K562 (cell line): Measurements from ENCODE around the gene CUTA. TPM values are rescaled to one million over a fixed set of nuclear protein-coding genes. Genes with fewer than 3 reads are reported as not detected.

Source experiments
- BRD4 ChIP-seq: fragments of 200-600 bp; sonication (generic); IDR thresholded peaks from 2 replicates; pipeline ENCODE4 v1.6.1; 2017; ENCODE audit warnings: inconsistent platforms
- CREB3L1 ChIP-seq: fragments of 450-650 bp; IDR thresholded peaks from 2 replicates; pipeline ENCODE4 v1.6.1; 2014; ENCODE audit warnings: low read depth, mild to moderate bottlenecking, moderate library complexity, borderline replicate concordance
- CXXC5 ChIP-seq: fragments of 250-450 bp; sonication (Bioruptor Pico); IDR thresholded peaks from 2 replicates; pipeline ENCODE4 v1.8.0; 2022; ENCODE audit warnings: inconsistent platforms, mild to moderate bottlenecking, moderate library complexity
- FOXK2 ChIP-seq, 2 experiments: fragments of 450-650 bp; IDR thresholded peaks in 1 of 2; conservative IDR thresholded peaks in 1 of 2; 2 replicates each; pipeline ENCODE4 v1.6.1; 2016; ENCODE audit warnings: low read depth in 2 of 2, mild to moderate bottlenecking in 1 of 2
- JUND ChIP-seq, 2 experiments: IDR thresholded peaks; 2 replicates in 1 of 2; 3 replicates in 1 of 2; pipeline ENCODE4 v1.6.1; 2011; ENCODE audit warnings: borderline replicate concordance in 2 of 2, low read depth in 2 of 2, low read length in 2 of 2, improper control_type of control experiment in 1 of 2, missing biosample characterization in 1 of 2, missing genetic modification characterization in 1 of 2, missing genetic modification reagents in 1 of 2
- KLF10 ChIP-seq: fragments of 250-450 bp; sonication (Bioruptor Pico); IDR thresholded peaks from 2 replicates; pipeline ENCODE4 v1.6.1; 2021; ENCODE audit warnings: matching md5 sums
- L3MBTL2 ChIP-seq: fragments of 450-650 bp; IDR thresholded peaks from 2 replicates; pipeline ENCODE4 v1.6.1; 2016; ENCODE audit warnings: mild to moderate bottlenecking, moderate library complexity
- NR1H2 ChIP-seq: sonication (generic); formaldehyde crosslinking; IDR thresholded peaks from 2 replicates; pipeline ENCODE4 v1.4.0; 2020; ENCODE audit warnings: mild to moderate bottlenecking, missing genetic modification reagents
- RBM15 ChIP-seq: fragments of 200-400 bp; formaldehyde crosslinking; IDR thresholded peaks from 2 replicates; pipeline ENCODE4 v1.6.1; 2018; ENCODE audit warnings: mild to moderate bottlenecking, low read length, moderate library complexity; ENCODE audit not compliant: insufficient read depth
- SIN3A ChIP-seq, 2 experiments: fragments of 150-350 bp in 1 of 2; IDR thresholded peaks; 2 replicates each; pipeline ENCODE4 v1.6.1; 2011 to 2016; ENCODE audit warnings: borderline replicate concordance in 2 of 2, low read depth in 2 of 2, low read length in 2 of 2, mild to moderate bottlenecking in 2 of 2, moderate library complexity in 2 of 2; ENCODE audit not compliant: control insufficient read depth in 1 of 2
- SMARCA5 ChIP-seq: fragments of 450-650 bp; IDR thresholded peaks from 2 replicates; pipeline ENCODE4 v1.6.1; 2016
- SNRNP70 ChIP-seq: fragments of 200-400 bp; formaldehyde crosslinking; optimal IDR thresholded peaks from 2 replicates; pipeline ENCODE3; 2017; ENCODE audit warnings: low read depth, low read length
- TBL1XR1 ChIP-seq, 2 experiments: IDR thresholded peaks; 2 replicates each; pipeline ENCODE4 v1.6.1; 2012; ENCODE audit warnings: improper control_type of control experiment in 2 of 2, low read length in 2 of 2, mild to moderate bottlenecking in 1 of 2
- ZNF124 ChIP-seq: sonication (generic); formaldehyde crosslinking; IDR thresholded peaks from 2 replicates; pipeline ENCODE4 v1.8.1; 2022; ENCODE audit warnings: missing genetic modification reagents
- ZNF184 ChIP-seq: sonication (generic); formaldehyde crosslinking; IDR thresholded peaks from 2 replicates; pipeline ENCODE4 v1.5.0; 2020; ENCODE audit warnings: missing genetic modification reagents
- ZNF197 ChIP-seq: fragments of 200-800 bp; sonication (Bioruptor generic); IDR thresholded peaks from 2 replicates; pipeline ENCODE4 v1.6.1; 2016; ENCODE audit warnings: low read depth, missing genetic modification characterization, missing compliant biosample characterization
- ZNF668 ChIP-seq: fragments of 250-450 bp; sonication (Bioruptor Pico); IDR thresholded peaks from 2 replicates; pipeline ENCODE4 v1.8.0; 2022; ENCODE audit warnings: mild to moderate bottlenecking, inconsistent platforms
- ZNF717 ChIP-seq: fragments of 250-450 bp; sonication (Bioruptor Pico); IDR thresholded peaks from 2 replicates; pipeline ENCODE4 v1.5.0; 2021
- polyA plus RNA-seq, 8 experiments: library from polyadenylated mRNA; depleted of rRNA in 4 of 8; stranded (reverse) in 5 of 8; unstranded in 3 of 8; fragments of >200 nt; fragmentation: Nextera tagmentation in 2 of 8; fragmentation: Illumina TruSeq in 1 of 8; extraction: Ambion mirVana in 2 of 8; extraction: Trizol in 1 of 8; gene quantifications; 2 replicates each; pipeline versions ENCODE4 v1.2.1 to v1.2.3, GENCODE V29; 2011 to 2014; ENCODE audit warnings: inconsistent platforms in 1 of 8, missing spikeins in 1 of 8
- total RNA-seq, 7 experiments: library from RNA; depleted of rRNA in 6 of 7; stranded (reverse); fragments of >200 nt in 6 of 7; fragmentation: Illumina TruSeq in 2 of 7; extraction: Trizol in 2 of 7; gene quantifications; 2 replicates each; pipeline versions ENCODE4 v1.2.1 to v1.2.3, GENCODE V29; 2011 to 2021; ENCODE audit warnings: low replicate concordance in 1 of 7
- TF ChIP-seq, protein P1 (sequence below): fragments of 450-650 bp; IDR thresholded peaks from 2 replicates; pipeline ENCODE4 v1.7.1; 2018; ENCODE audit warnings: mild to moderate bottlenecking, low read depth; ENCODE audit not compliant: partially characterized antibody
- TF ChIP-seq, protein P2 (sequence below): IDR thresholded peaks from 3 replicates; pipeline ENCODE4 v1.6.1; 2011; ENCODE audit warnings: borderline replicate concordance, mild to moderate bottlenecking; ENCODE audit not compliant: insufficient read length, insufficient read depth
- TF ChIP-seq, protein P3 (sequence below): fragments of 200-800 bp; sonication (Bioruptor generic); IDR thresholded peaks from 2 replicates; pipeline ENCODE4 v1.6.1; 2017; ENCODE audit warnings: missing genetic modification characterization, missing compliant biosample characterization

CUTA gene
- total and polyA plus RNA-seq, 9 of the 15 experiments (the other 6 are each of a cell fraction or from before 2014, with no cell fraction given) = 166 to 682 (median 310) TPM

DNA sequence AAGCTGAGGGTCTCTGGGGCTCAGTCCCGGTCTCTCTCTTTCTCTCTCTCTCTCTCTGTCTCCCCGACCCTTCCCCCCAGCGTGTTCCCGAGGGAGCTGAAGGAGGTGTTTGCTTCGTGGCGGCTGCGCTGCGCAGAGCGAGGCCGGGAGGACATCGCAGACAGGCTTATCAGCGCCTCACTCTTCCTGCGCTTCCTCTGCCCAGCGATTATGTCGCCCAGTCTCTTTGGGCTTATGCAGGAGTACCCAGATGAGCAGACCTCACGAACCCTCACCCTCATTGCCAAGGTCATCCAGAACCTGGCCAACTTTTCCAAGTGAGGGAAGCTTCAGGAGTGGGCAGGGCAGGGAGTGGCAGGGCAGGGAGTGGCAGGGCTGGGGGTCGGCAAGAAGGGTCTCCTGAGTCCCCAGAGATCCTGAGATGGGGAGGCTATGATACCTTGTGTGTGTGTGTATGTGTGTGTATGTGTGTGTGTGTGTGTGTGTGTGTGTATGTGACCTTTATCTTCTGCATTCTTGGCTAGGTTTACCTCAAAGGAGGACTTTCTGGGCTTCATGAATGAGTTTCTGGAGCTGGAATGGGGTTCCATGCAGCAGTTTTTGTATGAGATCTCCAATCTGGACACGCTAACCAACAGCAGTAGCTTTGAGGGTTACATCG lies 22.9 kb upstream of the CUTA start (continued):
- TF ChIP-seq L3MBTL2 = peak; percentile 47
- TF ChIP-seq CREB3L1 = peak; percentile 41; the same call in 1 of the 2 replicates
- no peak for TF ChIP-seq ZNF668
- no peak for TF ChIP-seq NR1H2 (CRISPR knock-in tag)
- TF ChIP-seq JUND (IDR thresholded peaks at IDR 0.05; ENCODE audit: borderline replicate concordance, low read depth, low read length) = 0 out of 2 replicates have a peak, but pooled peaks have one; percentile 16
- no peak; the same call in 2 of the 3 replicates for TF ChIP-seq JUND (tag; IDR thresholded peaks at IDR 0.05; ENCODE audit: borderline replicate concordance, low read depth, low read length)
- no peak for TF ChIP-seq SMARCA5
- TF ChIP-seq TBL1XR1 (IDR thresholded peaks at IDR 0.05; ENCODE audit: low read length in 2 of 2) = no peak
- TF ChIP-seq, protein P1, sequence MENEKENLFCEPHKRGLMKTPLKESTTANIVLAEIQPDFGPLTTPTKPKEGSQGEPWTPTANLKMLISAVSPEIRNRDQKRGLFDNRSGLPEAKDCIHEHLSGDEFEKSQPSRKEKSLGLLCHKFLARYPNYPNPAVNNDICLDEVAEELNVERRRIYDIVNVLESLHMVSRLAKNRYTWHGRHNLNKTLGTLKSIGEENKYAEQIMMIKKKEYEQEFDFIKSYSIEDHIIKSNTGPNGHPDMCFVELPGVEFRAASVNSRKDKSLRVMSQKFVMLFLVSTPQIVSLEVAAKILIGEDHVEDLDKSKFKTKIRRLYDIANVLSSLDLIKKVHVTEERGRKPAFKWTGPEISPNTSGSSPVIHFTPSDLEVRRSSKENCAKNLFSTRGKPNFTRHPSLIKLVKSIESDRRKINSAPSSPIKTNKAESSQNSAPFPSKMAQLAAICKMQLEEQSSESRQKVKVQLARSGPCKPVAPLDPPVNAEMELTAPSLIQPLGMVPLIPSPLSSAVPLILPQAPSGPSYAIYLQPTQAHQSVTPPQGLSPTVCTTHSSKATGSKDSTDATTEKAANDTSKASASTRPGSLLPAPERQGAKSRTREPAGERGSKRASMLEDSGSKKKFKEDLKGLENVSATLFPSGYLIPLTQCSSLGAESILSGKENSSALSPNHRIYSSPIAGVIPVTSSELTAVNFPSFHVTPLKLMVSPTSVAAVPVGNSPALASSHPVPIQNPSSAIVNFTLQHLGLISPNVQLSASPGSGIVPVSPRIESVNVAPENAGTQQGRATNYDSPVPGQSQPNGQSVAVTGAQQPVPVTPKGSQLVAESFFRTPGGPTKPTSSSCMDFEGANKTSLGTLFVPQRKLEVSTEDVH = no peak
- no peak for TF ChIP-seq FOXK2 (conservative IDR thresholded peaks at IDR 0.05 in 1 of 2, IDR thresholded peaks at IDR 0.05 in 1 of 2; ENCODE audit: low read depth in 2 of 2)
- TF ChIP-seq, protein P2, sequence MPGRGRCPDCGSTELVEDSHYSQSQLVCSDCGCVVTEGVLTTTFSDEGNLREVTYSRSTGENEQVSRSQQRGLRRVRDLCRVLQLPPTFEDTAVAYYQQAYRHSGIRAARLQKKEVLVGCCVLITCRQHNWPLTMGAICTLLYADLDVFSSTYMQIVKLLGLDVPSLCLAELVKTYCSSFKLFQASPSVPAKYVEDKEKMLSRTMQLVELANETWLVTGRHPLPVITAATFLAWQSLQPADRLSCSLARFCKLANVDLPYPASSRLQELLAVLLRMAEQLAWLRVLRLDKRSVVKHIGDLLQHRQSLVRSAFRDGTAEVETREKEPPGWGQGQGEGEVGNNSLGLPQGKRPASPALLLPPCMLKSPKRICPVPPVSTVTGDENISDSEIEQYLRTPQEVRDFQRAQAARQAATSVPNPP = no peak
- TF ChIP-seq RBM15 = no peak
- no peak for TF ChIP-seq KLF10 (CRISPR knock-in tag)
- TF ChIP-seq SIN3A (IDR thresholded peaks at IDR 0.05; ENCODE audit: borderline replicate concordance in 2 of 2, control insufficient read depth in 1 of 2, low read depth in 2 of 2, low read length in 2 of 2) = no peak
- TF ChIP-seq ZNF124 (CRISPR knock-in tag) = no peak
- TF ChIP-seq ZNF197 (CRISPR knock-in tag) = no peak
- peak; percentile 71 for TF ChIP-seq CXXC5 (CRISPR knock-in tag)
- no peak for TF ChIP-seq ZNF717 (CRISPR knock-in tag)
- TF ChIP-seq, protein P3, sequence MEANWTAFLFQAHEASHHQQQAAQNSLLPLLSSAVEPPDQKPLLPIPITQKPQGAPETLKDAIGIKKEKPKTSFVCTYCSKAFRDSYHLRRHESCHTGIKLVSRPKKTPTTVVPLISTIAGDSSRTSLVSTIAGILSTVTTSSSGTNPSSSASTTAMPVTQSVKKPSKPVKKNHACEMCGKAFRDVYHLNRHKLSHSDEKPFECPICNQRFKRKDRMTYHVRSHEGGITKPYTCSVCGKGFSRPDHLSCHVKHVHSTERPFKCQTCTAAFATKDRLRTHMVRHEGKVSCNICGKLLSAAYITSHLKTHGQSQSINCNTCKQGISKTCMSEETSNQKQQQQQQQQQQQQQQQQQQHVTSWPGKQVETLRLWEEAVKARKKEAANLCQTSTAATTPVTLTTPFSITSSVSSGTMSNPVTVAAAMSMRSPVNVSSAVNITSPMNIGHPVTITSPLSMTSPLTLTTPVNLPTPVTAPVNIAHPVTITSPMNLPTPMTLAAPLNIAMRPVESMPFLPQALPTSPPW (CRISPR knock-in tag) = no peak
- no peak for TF ChIP-seq ZNF184
- TF ChIP-seq BRD4 = no peak
- no peak for TF ChIP-seq SNRNP70
